Measurements from ENCODE around the gene TMEM233. TPM values are rescaled to one million over a fixed set of nuclear protein-coding genes. Genes with fewer than 3 reads are reported as not detected.

Gene TMEM233
- total RNA-seq, 6 donors from 2014 or later = 0.11 to 1.1 (median 0.44) TPM; not detected in 2

- H3K36me3 ChIP-seq = peaks cover 38 to 60% (median 52%) of the 10 kb centered on the region in 4 donors
- peak overlapping the region in 1 of 4 donors; percentile 54 for H3K27ac ChIP-seq
- H3K9me3 ChIP-seq = no peaks in the 10 kb centered on the region
- DNase-seq (no peak), ATAC-seq (ENCODE audit: low FRiP score in 2 of 2) (no peak)
- WGBS, 2 donors = 94 to 95% methylated on average over 5 to 8 of the region's 8 CpGs
- TF ChIP-seq POLR2AphosphoS5 (IDR thresholded peaks at IDR 0.05) = no peak
- TF ChIP-seq EP300 (IDR thresholded peaks at IDR 0.05) = no peak
- TF ChIP-seq POLR2A (IDR thresholded peaks at IDR 0.05) = no peak
- TF ChIP-seq CTCF (IDR thresholded peaks at IDR 0.05) = no peak
- peaks cover 8 to 29% (median 19%) of the 10 kb centered on the region in 4 donors for H3K4me1 ChIP-seq
- no peak overlapping the region for H3K4me3 ChIP-seq
- no peaks in the 10 kb centered on the region for H3K27me3 ChIP-seq
Observed at GRCh38 chr12:119681111-119681510, 87.5 kb downstream of the TMEM233 start.

- Histone ChIP-seq H3K4me3 (no peak overlapping the region), H3K4me1 (peaks cover 8 to 33% (median 21%) of the 10 kb centered on the region in 4 donors), H3K27me3 (no peaks in the 10 kb centered on the region), H3K27ac (peak overlapping the region; percentile 14 to 54 (median 48)), H3K9me3 (no peaks in the 10 kb centered on the region), H3K36me3 (peaks cover 29 to 51% (median 44%) of the 10 kb centered on the region in 4 donors)
- 82 to 87% methylated on average over 9 of the region's 9 CpGs for WGBS, 2 donors
- DNase-seq (no peak), ATAC-seq (ENCODE audit: low FRiP score in 2 of 2) (no peak)
- TF ChIP-seq POLR2A (IDR thresholded peaks at IDR 0.05) (no peak), CTCF (IDR thresholded peaks at IDR 0.05) (no peak), POLR2AphosphoS5 (IDR thresholded peaks at IDR 0.05) (no peak), EP300 (IDR thresholded peaks at IDR 0.05) (no peak)
Observed at GRCh38 chr12:119681728-119682638, 88.4 kb downstream of the TMEM233 start.

- H3K27ac ChIP-seq = peak overlapping the region; percentile 14 to 54 (median 36)
- no peak overlapping the region for H3K4me3 ChIP-seq
- no peaks in the 10 kb centered on the region for H3K27me3 ChIP-seq
- H3K36me3 ChIP-seq = peaks cover 24 to 43% (median 41%) of the 10 kb centered on the region in 4 donors
- 56 to 63% methylated on average over 3 of the region's 3 CpGs for WGBS, 2 donors
- H3K9me3 ChIP-seq = no peaks in the 10 kb centered on the region
- no peak for DNase-seq
- peak in 1 of 2 donors; percentile 43 for ATAC-seq (ENCODE audit: low FRiP score in 2 of 2)
- TF ChIP-seq CTCF (IDR thresholded peaks at IDR 0.05) (no peak), EP300 (IDR thresholded peaks at IDR 0.05) (no peak), POLR2A (IDR thresholded peaks at IDR 0.05) (no peak), POLR2AphosphoS5 (IDR thresholded peaks at IDR 0.05) (no peak)
- H3K4me1 ChIP-seq = peaks cover 8 to 29% (median 20%) of the 10 kb centered on the region in 4 donors
Observed at GRCh38 chr12:119682639-119683252, 89.2 kb downstream of the TMEM233 start.

GRCh38 chr12:119683413-119683812 is 89.8 kb downstream of the TMEM233 start:
- TF ChIP-seq CTCF (IDR thresholded peaks at IDR 0.05) = no peak
- no peak for TF ChIP-seq POLR2A (IDR thresholded peaks at IDR 0.05)
- TF ChIP-seq POLR2AphosphoS5 (IDR thresholded peaks at IDR 0.05) = no peak
- TF ChIP-seq EP300 (IDR thresholded peaks at IDR 0.05) = no peak
- peaks cover 24 to 41% (median 35%) of the 10 kb centered on the region in 4 donors for H3K36me3 ChIP-seq
- no peaks in the 10 kb centered on the region for H3K27me3 ChIP-seq
- H3K4me1 ChIP-seq = peaks cover 8 to 29% (median 20%) of the 10 kb centered on the region in 4 donors
- H3K27ac ChIP-seq = peak overlapping the region in 1 of 4 donors; percentile 52
- no peak overlapping the region for H3K4me3 ChIP-seq
- ATAC-seq (ENCODE audit: low FRiP score in 2 of 2) (no peak), DNase-seq (no peak)
- 86 to 93% methylated on average over 6 of the region's 6 CpGs for WGBS, 2 donors
- H3K9me3 ChIP-seq = no peaks in the 10 kb centered on the region

All from upper lobe of left lung (tissue), 6 donors.